GM10248 (cell line): ENCODE data around the gene PTPRU.

Experiments
- CTCF ChIA-PET: fragments of 300-600 bp; sonication (Branson Sonifier 250); formaldehyde crosslinking; extraction: SDS; loops from one replicate; lab custom pipeline; 2021; ENCODE audit warnings: antibody characterized with exemption; lab: Yijun Ruan, JAX
- POLR2A ChIA-PET: fragments of 350-650 bp; sonication (Branson Sonifier 250); formaldehyde crosslinking; extraction: SDS; loops from one replicate; lab custom pipeline; 2020; ENCODE audit warnings: antibody characterized with exemption; lab: Yijun Ruan, JAX
- DNase-seq: peaks from one replicate; pipeline ENCODE4 v3.0.0; 2012; ENCODE audit errors: extremely low spot score
- TF ChIP-seq, protein P1 (sequence below): IDR thresholded peaks from 2 replicates; pipeline ENCODE4 v1.5.1; 2012; ENCODE audit warnings: mild to moderate bottlenecking, low read depth; ENCODE audit errors: extremely low read depth, missing control alignments, control extremely low read depth

Gene PTPRU

GRCh38 chr1:29320156-29320940 is 84.0 kb downstream of the PTPRU start:
- CTCF ChIA-PET, result no interaction called here
- DNase-seq, result no peak

DNA sequence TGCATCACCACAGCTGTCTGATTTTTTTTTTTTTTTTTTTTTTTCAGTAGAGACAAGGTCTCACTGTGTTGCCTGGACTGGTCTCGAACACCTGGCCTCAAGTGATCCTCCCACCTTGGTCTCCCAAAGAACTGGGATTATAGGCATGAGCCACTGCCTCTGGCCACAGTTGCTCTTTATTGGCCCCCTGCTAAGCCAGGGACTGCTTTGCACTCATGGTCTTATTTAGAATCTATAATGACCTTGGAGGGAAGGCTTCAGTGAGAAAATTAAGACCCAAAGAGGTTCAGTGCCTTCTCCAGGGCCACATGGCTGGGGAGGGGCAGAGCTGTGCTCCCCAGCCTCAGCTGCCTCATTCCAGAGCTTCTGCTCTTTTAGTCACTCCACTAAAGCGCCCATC is 84.9 kb downstream of the PTPRU start:
- TF ChIP-seq, protein P1, sequence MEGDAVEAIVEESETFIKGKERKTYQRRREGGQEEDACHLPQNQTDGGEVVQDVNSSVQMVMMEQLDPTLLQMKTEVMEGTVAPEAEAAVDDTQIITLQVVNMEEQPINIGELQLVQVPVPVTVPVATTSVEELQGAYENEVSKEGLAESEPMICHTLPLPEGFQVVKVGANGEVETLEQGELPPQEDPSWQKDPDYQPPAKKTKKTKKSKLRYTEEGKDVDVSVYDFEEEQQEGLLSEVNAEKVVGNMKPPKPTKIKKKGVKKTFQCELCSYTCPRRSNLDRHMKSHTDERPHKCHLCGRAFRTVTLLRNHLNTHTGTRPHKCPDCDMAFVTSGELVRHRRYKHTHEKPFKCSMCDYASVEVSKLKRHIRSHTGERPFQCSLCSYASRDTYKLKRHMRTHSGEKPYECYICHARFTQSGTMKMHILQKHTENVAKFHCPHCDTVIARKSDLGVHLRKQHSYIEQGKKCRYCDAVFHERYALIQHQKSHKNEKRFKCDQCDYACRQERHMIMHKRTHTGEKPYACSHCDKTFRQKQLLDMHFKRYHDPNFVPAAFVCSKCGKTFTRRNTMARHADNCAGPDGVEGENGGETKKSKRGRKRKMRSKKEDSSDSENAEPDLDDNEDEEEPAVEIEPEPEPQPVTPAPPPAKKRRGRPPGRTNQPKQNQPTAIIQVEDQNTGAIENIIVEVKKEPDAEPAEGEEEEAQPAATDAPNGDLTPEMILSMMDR, result no peak
- POLR2A ChIA-PET, result no interaction called here
- CTCF ChIA-PET, result no interaction called here
- no peak for DNase-seq

More at GRCh38 chr1:29320156-29320940, 84.0 kb downstream of the PTPRU start:
- TF ChIP-seq, protein P1, result no peak
- POLR2A ChIA-PET, result no interaction called here

DNA sequence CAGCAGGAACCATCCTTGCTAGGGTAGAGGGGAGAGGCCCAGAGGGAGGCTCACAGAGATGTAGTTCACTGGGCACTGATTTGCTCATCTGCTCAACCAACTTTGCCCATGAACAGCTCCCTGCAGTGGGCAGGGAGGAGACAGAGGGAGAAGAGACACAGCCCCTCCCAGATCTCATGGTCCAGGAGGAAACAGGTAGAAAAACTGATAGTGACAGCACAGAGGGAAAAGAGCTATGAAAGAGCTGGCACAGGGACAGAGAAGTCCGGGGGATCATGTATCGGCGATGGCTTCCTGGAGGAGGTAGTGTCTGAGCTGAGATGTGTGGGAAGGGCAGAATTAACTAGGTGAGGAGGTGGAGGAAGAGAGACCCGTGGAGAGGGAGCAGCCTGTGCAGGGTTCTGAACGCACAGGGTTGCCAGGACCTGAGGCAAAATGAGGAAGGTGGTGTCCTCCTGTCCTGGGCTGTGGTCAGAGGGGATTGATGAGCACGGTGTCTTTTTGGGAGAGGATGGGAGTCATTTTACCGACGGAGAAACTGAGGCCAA is 85.9 kb downstream of the PTPRU start:
- ChIA-PET POLR2A (no interaction called here), CTCF (interaction anchor here (0.9 kb wide), 1 partner anchor 19 kb away, joined by 3 read pairs; no protein-coding TSS in a partner anchor)
- DNase-seq, result no peak
- TF ChIP-seq, protein P1, result no peak

- ChIA-PET CTCF (interaction anchor here (0.9 kb wide), 1 partner anchor 18 kb away, joined by 3 read pairs; no protein-coding TSS in a partner anchor), POLR2A (no interaction called here)
- no peak for DNase-seq
- TF ChIP-seq, protein P1, result no peak
These were observed 86.7 kb downstream of the PTPRU start for GRCh38 chr1:29322861-29323585.

DNA sequence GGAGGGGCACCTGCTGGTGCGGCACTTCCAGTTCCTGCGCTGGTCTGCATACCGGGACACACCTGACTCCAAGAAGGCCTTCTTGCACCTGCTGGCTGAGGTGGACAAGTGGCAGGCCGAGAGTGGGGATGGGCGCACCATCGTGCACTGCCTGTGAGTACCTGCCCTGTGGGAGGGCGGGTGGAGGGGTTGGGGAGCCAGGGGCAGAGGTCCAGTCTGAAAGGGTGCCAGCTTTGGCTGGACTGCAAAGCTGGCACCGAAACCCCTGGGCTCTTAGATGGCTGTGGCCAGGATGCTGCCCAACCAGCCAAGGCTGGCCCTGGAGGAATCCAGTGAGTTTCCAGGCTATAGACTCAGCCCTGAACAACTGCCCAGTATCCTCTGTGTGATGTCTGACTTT is 87.3 kb downstream of the PTPRU start:
- TF ChIP-seq, protein P1, result no peak
- POLR2A ChIA-PET, result no interaction called here
- no peak for DNase-seq
- CTCF ChIA-PET, result no interaction called here

- no peak for DNase-seq
- TF ChIP-seq, protein P1, result no peak
- ChIA-PET CTCF (no interaction called here), POLR2A (no interaction called here)
These were observed 87.9 kb downstream of the PTPRU start for GRCh38 chr1:29324202-29324601.
